HG02938 (cell line): ENCODE measurements around the gene MACO1.
"Not testable (repeated sequence)": the region's sequence is repeated elsewhere in the genome, so short reads cannot be mapped to it uniquely, and the experiment has no call there.

ENCODE experiments used
- ATAC-seq: cut with Tn5 transposase; IDR thresholded peaks from one replicate; pipeline ENCODE4 v1.9.1; 2021; ENCODE audit warnings: mild to moderate bottlenecking, moderate library complexity; ENCODE audit not compliant: unreplicated experiment

The MACO1 gene

DNA sequence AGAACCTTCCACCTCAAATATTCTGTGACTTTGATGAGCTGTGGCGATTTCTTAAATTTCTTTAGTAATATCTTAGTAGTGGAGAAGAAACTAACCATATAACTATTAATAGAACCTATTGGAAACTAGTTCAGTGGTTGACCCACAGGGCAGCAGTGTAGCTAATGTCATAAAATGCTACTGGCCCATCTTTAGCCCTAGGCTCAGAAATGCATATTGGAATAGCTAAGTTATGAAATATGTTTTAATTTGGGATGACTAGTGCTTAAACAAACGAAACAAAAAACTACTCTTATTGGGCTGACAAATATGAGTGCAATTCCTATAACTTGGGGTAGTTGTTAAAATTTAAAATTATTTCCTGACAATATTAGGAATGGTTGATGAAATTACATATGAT lies 20.2 kb downstream of the MACO1 start:
- ATAC-seq: no peak

DNA sequence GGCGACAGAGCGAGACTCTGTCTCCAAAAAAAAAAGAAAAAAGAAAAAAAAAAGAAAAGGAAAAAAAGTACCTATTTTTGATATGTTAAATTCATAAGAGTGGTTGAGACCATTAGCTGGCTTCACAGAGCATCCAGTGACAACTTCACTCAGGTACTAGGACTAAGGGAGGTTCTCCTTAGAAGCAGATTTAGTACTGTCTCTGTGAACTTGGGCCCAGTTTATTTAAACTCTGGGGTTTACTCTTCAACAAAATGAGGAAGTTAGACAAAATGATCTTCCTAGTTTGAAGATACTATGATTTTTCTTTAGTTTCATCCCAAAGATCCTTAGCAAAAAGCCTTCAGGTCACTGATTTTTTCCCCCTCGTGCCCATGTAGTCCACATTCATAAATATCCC lies 21.2 kb downstream of the MACO1 start:
- ATAC-seq: no peak

GRCh38 chr1:25456502-25456901 lies 25.8 kb downstream of the MACO1 start:
- no peak for ATAC-seq

DNA sequence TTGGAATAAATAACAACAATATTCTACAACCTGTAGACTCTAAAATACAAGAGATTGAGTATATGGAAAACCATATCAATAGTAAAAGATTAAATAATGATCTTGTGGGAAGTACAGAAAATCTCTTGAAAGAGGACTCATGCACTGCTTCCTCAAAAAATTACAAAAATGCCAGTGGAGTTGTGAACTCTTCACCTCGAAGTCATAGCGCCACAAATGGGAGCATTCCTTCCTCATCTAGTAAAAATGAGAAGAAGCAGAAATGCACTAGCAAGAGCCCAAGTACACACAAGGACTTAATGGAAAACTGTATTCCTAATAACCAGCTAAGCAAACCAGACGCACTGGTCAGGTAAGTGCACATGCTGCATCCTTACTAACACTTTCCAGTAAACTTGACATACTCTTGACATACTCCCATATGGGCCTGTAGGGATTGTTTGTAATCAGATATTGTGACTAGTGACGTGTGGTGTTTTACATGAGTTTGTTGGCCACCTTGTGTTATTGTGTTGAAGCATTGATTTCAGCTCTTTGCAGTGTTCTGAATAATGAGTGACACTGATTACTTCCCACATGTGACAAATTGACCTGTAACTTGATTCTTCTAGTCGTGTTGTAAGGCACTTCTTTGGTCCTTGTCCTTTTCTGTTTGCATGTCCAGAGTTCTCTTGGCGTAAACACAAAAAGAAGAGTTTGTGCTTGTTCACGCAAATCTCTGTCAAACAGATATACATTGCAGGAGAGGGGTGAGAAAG lies 28.0 kb downstream of the MACO1 start:
- ATAC-seq: no peak

DNA sequence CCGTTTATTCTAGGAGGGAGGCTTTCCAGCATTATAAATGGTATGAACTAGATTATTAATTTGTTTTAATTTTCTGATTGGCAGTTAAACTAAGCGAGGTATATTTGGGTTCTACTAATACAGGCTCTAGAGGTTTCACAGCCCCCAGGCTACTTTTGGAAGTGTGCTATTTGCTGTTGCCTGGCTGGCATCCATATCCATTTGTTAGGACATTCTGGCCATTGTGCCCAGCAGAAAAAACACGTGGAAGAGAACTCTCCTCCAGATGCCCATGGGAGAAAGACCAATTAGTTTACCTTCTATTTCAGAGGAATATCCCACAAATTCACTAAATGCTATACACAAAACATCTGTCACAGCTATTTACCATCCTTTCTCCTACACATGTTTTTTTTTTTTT lies 29.3 kb downstream of the MACO1 start:
- ATAC-seq: no peak

- not testable (repeated sequence) for ATAC-seq
Measured at GRCh38 chr1:25460816-25461215, 30.1 kb downstream of the MACO1 start.

DNA sequence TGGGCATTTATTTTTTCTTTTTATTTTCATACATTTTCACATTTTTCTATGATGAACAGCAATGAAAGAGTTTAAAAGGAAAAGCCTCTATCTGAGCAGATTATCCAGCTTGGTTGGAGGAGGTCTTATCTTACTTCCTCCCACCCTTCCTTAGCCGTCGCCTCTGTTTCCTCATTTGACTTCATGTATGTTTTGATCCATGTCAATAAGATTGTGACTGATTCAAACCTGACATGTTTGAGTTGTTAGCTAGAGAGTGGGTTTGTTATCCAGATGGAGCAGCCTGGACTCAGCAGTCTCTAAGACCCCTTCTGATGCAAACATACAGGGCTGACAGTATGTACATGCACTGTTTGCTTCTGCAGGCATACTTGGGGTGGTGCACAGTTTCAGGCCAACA lies 31.2 kb downstream of the MACO1 start:
- ATAC-seq: no peak

DNA sequence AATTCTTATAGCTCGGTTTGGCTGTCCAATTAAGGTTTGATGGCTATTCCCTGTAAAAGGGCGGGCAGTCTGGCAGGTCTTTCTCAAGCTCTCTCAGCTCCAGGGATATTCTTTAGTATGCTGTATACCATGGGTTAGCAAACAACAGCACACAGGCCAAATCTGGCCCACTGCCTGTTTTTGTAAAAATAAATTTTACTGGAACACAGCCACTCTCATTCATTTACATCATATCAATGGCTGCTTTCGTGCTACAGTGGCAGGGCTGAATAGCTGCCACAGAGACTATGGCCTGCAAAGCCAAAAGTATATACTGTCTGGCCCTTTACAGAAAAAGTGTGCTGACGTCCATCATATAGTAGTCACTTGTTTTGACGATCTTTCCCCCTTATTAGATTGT lies 32.0 kb downstream of the MACO1 start:
- no peak for ATAC-seq

DNA sequence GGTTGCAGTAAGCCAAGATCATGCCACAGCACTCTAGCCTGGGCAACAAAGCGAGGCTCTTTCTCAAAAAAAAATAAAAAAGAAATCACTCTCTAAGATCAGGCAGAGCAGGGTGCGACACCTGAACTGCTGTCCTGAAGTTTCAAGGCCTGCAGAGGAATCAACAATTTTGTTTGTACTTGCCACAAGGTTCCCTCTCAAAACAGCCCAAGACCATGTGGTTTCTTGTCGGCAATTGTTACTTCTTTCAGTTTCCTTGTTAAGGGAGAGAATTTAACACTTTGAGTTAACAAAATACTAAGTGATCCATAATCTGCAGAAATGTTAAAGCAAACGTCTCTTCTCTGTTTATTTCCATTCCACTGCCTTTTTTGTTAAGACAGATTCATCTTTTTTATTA lies 36.5 kb downstream of the MACO1 start:
- no peak for ATAC-seq

DNA sequence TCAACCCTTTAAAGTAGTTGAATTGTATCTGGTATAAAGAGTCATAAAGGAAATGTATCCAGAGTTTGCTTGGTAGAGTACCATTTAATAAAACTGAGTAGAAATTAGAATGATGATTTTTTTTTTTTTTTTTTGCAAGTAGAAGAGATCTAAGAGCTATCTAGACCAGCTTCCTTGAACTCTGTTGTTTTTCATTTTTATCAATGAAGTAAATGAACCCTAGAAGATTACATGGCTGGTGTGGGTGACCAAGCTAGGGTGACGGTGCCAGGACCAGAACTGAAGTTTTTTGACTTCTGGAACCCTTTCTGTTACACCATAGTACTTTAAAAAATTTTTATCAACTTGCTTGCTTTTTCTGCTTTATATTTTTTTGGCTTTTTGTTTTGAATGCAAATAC lies 36.9 kb downstream of the MACO1 start:
- no peak for ATAC-seq

DNA sequence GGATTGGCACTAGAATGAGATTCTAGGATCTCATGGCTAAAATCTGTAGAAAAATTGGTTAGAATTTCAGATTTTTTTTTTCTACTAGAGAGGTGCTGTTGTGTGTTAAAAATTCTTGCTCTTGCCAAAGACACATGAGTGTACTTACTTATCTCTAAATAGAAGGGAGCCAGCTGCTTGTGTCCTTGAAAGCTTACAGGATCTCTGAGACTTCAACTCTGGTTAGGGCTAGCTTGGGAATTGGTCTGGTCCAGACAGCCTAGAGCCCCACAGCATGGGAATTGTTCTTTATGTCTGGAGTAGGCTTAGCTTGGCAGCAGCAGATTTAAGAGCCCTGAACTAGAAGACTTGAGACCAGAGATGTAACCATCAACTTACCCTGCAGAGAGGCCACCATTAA lies 37.3 kb downstream of the MACO1 start:
- ATAC-seq: no peak

GRCh38 chr1:25469177-25469576 lies 38.5 kb downstream of the MACO1 start:
- no peak for ATAC-seq

- ATAC-seq: no peak
Measured at GRCh38 chr1:25472471-25472870, 41.8 kb downstream of the MACO1 start.

DNA sequence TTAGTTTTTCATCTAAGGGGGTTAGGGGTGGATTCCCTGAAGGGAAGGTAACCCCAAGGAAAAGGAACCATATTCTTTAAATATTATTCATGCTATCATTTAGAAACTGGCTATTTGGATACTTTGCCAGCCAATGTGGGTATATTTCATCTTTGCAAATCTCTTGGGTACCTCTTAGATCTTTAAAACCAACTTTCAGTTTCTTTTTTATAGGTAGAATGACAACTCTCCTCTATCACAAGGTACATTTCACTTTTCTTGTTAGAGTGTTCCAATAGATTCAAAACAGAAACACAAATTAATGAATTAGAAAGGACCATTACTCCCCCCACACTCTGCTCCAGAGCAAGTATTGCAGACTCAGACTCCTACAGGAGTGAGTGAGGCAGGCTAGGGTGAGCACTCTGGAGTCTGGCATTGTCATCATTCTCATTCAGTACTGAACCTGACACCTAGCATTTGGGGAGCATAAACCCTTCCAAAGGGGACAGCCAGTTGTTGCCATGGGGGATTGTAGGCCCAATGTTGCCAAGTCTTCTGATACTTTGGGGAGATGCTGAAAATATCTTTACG lies 43.0 kb downstream of the MACO1 start:
- no peak for ATAC-seq

DNA sequence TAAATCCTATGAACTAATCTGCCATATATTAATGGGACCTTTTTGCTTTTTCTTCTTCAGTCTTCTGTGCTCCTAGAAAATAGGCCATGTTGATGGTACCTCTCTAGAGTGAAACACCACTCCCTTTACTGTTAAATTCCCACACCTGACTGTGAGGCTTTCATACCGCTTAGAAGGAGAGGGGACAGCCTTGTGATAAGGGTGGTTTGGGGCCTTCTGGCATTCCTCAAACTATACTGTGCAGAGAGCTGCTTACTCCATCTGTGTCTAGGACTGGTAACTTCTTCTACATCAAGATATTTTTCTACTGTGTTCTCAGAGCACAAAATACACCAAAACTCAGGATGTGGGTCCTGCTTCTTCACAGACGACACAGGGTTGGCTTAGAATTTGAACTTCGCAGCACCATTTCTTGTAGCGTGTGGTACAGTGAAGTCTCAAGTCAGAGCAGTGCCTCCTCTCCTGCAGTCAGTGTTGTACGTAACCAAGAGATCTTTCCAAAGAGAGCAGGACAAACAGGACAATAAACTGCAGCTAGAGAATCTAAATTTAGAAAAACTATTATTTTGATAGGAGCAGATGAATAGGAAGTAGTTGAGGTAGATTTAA lies 43.8 kb downstream of the MACO1 start:
- ATAC-seq: no peak

- ATAC-seq: no peak
Measured at GRCh38 chr1:25476186-25477097, 45.7 kb downstream of the MACO1 start.

- ATAC-seq: no peak
Measured at GRCh38 chr1:25477448-25478034, 46.8 kb downstream of the MACO1 start.

- no peak for ATAC-seq
Measured at GRCh38 chr1:25478633-25479032, 47.9 kb downstream of the MACO1 start.

DNA sequence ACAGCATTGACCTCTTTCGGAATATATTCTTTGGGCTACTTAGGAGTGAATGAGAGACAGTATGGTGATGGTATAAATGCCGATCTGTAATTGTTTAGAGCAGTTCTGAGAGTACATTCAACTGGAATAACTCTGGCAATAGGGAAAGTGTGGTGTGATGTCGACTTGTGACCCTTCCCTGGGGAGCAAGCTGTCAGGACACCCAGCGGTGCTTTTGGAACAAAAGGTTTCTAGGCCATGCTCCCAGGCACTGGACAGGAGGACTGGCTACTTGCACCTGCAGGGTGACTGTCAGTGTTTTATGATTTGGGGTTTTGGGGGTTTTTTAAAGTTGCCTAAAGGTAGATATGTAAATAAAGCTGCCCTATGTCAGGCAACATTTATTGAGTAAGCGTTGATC lies 50.9 kb downstream of the MACO1 start:
- ATAC-seq: no peak

DNA sequence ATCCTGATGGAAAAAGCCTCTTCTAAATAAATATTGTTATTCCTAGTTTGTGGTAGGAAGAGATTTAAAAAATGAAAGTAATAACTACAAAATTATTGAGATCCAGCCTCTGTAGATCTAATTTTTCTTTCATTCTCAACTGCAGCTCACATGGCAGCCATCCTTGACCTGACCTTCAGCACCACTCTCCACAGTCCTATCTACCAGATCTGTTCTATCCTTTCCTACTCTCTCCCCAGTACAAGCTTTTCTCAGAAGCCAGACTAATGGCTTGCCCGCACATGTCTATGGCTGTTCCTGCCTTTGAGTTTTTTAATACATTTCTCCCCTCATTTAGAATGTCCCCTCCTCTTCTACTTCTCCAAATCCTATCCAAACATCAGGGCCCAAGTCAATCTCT lies 51.5 kb downstream of the MACO1 start:
- ATAC-seq: no peak

DNA sequence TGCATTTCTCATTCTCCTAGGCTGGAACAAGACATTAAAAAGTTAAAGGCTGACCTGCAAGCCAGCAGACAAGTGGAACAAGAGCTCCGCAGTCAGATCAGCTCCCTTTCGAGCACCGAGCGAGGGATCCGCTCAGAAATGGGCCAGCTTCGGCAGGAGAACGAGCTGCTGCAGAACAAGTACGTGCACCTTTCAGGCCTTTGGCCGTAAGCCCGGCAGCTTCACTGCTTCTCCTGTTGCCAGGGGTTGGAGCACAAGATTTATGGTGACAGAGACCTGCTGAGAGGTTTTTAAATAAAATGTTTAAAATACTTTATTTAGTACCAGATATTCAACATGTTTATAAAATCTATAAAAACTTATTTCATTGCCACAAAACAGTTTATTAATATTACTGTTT lies 53.4 kb downstream of the MACO1 start:
- ATAC-seq: no peak
